H1 (cell line): Measurements from ENCODE around the gene TMTC2.

Experiments used
- CBX8 ChIP-seq: fragments of 300-800, 300-1000 bp; sonication (generic); IDR thresholded peaks from 2 replicates; pipeline ENCODE4 v1.7.1; 2016; ENCODE audit warnings: low read depth, low read length, borderline replicate concordance
- CEBPB ChIP-seq: IDR thresholded peaks from 2 replicates; pipeline ENCODE4 v1.6.1; 2012; ENCODE audit warnings: low read depth, low read length
- CHD2 ChIP-seq: IDR thresholded peaks from 2 replicates; pipeline ENCODE4 v1.6.1; 2012; ENCODE audit warnings: low read length, improper control_type of control experiment
- KDM1A ChIP-seq: fragments of 200-600, 300-600 bp; sonication (generic); IDR thresholded peaks from 2 replicates; pipeline ENCODE4 v1.7.1; 2016; ENCODE audit warnings: mild to moderate bottlenecking, low read length, borderline replicate concordance
- KDM5A ChIP-seq: fragments of 200-600 bp; IDR thresholded peaks from 2 replicates; pipeline ENCODE4 v1.7.1; 2012; ENCODE audit warnings: mild to moderate bottlenecking, low read length, inconsistent platforms, mixed read lengths
- NRF1 ChIP-seq: IDR thresholded peaks from 2 replicates; pipeline ENCODE4 v1.6.1; 2011; ENCODE audit warnings: mild to moderate bottlenecking, low read depth, low read length, improper control_type of control experiment
- POLR2A ChIP-seq, 2 experiments: IDR thresholded peaks; 1 replicate in 1 of 2; 2 replicates in 1 of 2; pipeline ENCODE4 v1.6.1; 2011; ENCODE audit warnings: low read depth in 2 of 2, low read length in 2 of 2, mild to moderate bottlenecking in 2 of 2; ENCODE audit errors: control extremely low read depth in 1 of 2
- POLR2AphosphoS5 ChIP-seq: IDR thresholded peaks from 2 replicates; pipeline ENCODE4 v1.6.1; 2011; ENCODE audit warnings: low read depth, low read length
- RAD21 ChIP-seq, 2 experiments: IDR thresholded peaks in 1 of 2; conservative IDR thresholded peaks in 1 of 2; 2 replicates each; pipeline ENCODE4 v1.6.1; 2011; ENCODE audit warnings: low read depth in 2 of 2, low read length in 2 of 2, improper control_type of control experiment in 1 of 2, inconsistent platforms in 1 of 2, mild to moderate bottlenecking in 1 of 2, moderate library complexity in 1 of 2
- RFX5 ChIP-seq: IDR thresholded peaks from 2 replicates; pipeline ENCODE4 v1.6.1; 2011; ENCODE audit warnings: low read depth, low read length, improper control_type of control experiment, borderline replicate concordance
- SP1 ChIP-seq: IDR thresholded peaks from 2 replicates; pipeline ENCODE4 v1.6.1; 2011; ENCODE audit warnings: low read depth, low read length
- SRF ChIP-seq: IDR thresholded peaks from 2 replicates; pipeline ENCODE4 v1.6.1; 2011; ENCODE audit warnings: mild to moderate bottlenecking, low read depth, low read length, moderate library complexity
- TF ChIP-seq, protein P1 (sequence below), 3 experiments: IDR thresholded peaks; 1 replicate in 2 of 3; 2 replicates in 1 of 3; pipeline versions ENCODE4 v1.5.1 to v1.6.1; 2011; ENCODE audit warnings: low read length in 3 of 3, mild to moderate bottlenecking in 3 of 3, inconsistent platforms in 2 of 3, low read depth in 1 of 3, moderate library complexity in 1 of 3; ENCODE audit not compliant: insufficient read depth in 1 of 3; ENCODE audit errors: control extremely low read depth in 1 of 3
- TF ChIP-seq, protein P2 (sequence below): IDR thresholded peaks from 2 replicates; pipeline ENCODE4 v1.6.1; 2011; ENCODE audit warnings: low read depth, mild to moderate bottlenecking, low read length; ENCODE audit not compliant: insufficient read depth

DNA sequence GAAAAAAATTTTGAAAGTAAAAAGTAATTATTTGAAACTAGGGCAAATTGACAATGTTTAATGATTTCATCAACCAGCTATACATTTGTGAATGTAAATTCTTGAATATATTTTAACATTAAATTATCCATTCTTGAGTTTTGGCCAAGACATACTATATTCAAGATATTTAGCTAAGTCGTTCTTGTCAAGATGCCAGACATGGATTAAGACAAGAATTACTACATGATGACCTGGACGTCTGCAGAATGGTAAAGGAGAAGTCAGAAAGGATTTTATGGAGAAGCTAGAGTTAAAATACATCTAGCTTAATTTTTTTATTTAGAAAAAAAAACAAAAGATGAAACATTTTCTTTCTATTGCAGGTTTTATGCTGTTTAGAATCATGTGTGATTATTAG, 255.8 kb downstream of the TMTC2 start:
- no peak for TF ChIP-seq RAD21 (IDR thresholded peaks at IDR 0.05 in 1 of 2, conservative IDR thresholded peaks at IDR 0.05 in 1 of 2; ENCODE audit: low read depth in 2 of 2, low read length in 2 of 2)
- TF ChIP-seq CHD2, result no peak
- no peak for TF ChIP-seq POLR2AphosphoS5
- no peak for TF ChIP-seq NRF1
- TF ChIP-seq, protein P1, sequence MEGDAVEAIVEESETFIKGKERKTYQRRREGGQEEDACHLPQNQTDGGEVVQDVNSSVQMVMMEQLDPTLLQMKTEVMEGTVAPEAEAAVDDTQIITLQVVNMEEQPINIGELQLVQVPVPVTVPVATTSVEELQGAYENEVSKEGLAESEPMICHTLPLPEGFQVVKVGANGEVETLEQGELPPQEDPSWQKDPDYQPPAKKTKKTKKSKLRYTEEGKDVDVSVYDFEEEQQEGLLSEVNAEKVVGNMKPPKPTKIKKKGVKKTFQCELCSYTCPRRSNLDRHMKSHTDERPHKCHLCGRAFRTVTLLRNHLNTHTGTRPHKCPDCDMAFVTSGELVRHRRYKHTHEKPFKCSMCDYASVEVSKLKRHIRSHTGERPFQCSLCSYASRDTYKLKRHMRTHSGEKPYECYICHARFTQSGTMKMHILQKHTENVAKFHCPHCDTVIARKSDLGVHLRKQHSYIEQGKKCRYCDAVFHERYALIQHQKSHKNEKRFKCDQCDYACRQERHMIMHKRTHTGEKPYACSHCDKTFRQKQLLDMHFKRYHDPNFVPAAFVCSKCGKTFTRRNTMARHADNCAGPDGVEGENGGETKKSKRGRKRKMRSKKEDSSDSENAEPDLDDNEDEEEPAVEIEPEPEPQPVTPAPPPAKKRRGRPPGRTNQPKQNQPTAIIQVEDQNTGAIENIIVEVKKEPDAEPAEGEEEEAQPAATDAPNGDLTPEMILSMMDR (IDR thresholded peaks at IDR 0.05; ENCODE audit: control extremely low read depth in 1 of 3, insufficient read depth in 1 of 3, low read depth in 1 of 3, low read length in 3 of 3), result no peak
- TF ChIP-seq KDM5A, result no peak
- no peak for TF ChIP-seq POLR2A (IDR thresholded peaks at IDR 0.05; ENCODE audit: control extremely low read depth in 1 of 2, low read depth in 2 of 2, low read length in 2 of 2)
- TF ChIP-seq, protein P2, sequence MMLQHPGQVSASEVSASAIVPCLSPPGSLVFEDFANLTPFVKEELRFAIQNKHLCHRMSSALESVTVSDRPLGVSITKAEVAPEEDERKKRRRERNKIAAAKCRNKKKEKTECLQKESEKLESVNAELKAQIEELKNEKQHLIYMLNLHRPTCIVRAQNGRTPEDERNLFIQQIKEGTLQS, result no peak
- no peak for TF ChIP-seq CBX8
- no peak for TF ChIP-seq SP1
- no peak for TF ChIP-seq RFX5
- TF ChIP-seq SRF, result no peak
- TF ChIP-seq KDM1A, result no peak
- no peak for TF ChIP-seq CEBPB
